Measurements from ENCODE around the gene CITED4.
"Not testable (repeated sequence)": the region's sequence is repeated elsewhere in the genome, so short reads cannot be mapped to it uniquely, and the experiment has no call there.

CITED4 gene

GRCh38 chr1:40862008-40862863, at the start of gene CITED4:
TSS of gene CITED4 (minus strand) at chr1:40862363. CDS start at chr1:40862127, 236 bp downstream.
- peak; percentile 91 to 97 (median 94) for DNase-seq

DNA sequence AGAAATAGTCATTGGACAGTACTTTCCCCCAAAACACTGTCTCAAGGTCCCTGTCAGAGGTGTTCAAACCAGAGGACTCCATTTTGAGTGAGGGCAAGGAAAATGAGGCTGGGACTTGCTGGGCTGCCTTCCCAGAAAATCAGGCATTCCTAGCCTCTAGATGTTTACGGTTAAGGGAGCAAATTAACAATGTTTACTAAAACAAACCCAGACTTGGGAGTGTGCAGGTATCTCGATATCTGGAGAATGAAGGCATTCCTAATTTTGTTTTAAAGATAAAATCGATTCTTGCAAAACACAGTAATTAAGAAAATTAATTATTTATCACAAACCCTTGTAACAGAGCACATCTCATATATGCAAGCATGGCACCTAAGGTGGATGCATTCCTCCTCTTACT, 48.9 kb upstream of the CITED4 start:
- DNase-seq: no peak

GRCh38 chr1:40909281-40909680, 47.1 kb upstream of the CITED4 start:
- no peak for DNase-seq

GRCh38 chr1:40908350-40908749, 46.2 kb upstream of the CITED4 start:
- no peak for DNase-seq

- DNase-seq: no peak
These were observed 45.7 kb upstream of the CITED4 start for GRCh38 chr1:40907899-40908298.

DNA sequence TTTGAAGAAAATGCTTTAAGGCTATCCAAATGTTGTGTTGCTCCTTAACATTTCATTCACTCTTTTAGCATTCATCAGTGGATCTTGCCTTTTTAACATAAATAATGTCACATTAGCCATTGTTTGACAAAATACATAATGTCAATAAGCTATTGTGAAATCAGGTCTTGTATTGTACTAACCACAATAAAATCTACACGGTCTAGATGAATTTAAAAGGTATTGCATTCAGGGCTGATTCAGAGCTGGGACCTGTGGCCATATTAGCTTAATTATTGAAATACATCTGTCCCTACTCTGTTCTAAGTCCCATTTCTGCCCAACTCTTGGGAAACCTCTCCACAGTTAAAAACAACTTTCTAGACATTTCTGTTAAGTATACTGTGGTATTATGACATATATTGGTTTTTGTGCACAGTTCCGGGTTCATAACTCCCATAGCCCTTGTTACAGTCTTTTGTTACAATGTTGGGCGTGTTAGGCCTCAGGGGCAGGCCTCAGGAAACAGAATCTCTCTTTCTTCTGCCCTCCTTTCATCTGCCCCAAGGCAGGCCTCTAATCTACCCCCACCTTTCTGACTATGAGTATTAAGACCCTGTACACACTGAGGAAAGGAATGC, 44.7 kb upstream of the CITED4 start:
- no peak for DNase-seq

- no peak for DNase-seq
These were observed 42.9 kb upstream of the CITED4 start for GRCh38 chr1:40905061-40905460.

GRCh38 chr1:40903106-40903505, 40.9 kb upstream of the CITED4 start:
- no peak for DNase-seq

GRCh38 chr1:40901886-40902852, 40.0 kb upstream of the CITED4 start:
- no peak for DNase-seq

- no peak for DNase-seq
These were observed 37.2 kb upstream of the CITED4 start for GRCh38 chr1:40899230-40899870.

DNA sequence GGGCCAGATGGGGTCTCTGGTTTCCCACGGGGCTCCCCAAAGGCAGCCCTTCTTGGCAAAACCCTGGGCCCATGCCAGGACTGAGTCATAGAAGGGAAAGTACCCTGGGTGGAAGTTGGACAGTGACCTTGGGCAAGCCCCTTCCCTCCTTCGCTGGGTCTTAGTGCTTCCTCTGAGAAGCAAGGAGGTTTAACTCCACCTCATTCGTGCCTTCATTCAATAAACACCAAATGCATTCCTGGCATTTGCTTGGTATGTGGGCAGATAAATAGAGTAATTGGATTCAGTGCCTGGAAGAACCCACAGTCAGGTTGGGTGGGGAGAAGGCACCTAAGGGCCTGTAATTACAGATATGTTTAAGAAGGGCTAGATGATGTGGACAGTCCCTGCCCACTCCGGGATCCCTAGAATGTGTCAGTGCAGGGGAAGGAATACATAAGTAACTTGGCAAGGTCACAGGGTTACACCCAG, 36.3 kb upstream of the CITED4 start:
- no peak for DNase-seq

- no peak for DNase-seq
These were observed 35.4 kb upstream of the CITED4 start for GRCh38 chr1:40897513-40897912.

DNA sequence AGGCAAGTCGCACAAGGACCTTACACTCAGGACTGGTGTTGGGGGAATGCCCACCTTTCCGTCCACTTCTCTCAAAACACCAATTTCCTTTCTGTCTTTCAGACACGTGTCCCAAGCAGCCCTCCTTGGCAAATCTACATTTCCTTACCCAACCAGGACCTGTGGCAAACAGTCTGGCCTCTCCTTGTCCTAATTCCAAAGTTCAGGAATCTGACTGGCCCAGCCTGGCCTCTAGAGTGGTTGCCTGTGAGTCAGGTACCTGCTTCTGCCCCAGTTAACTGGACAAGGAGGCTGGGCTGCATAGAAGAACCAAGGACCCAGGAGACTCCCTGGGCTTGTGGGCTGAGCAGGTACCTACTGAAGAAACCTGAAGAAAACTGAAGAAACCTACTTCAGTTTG, 34.3 kb upstream of the CITED4 start:
- DNase-seq: no peak

GRCh38 chr1:40895601-40896000, 33.4 kb upstream of the CITED4 start:
- no peak for DNase-seq

GRCh38 chr1:40894858-40895257, 32.7 kb upstream of the CITED4 start:
- not testable (repeated sequence) for DNase-seq

- DNase-seq: no peak
These were observed 32.3 kb upstream of the CITED4 start for GRCh38 chr1:40894455-40894854.

DNA sequence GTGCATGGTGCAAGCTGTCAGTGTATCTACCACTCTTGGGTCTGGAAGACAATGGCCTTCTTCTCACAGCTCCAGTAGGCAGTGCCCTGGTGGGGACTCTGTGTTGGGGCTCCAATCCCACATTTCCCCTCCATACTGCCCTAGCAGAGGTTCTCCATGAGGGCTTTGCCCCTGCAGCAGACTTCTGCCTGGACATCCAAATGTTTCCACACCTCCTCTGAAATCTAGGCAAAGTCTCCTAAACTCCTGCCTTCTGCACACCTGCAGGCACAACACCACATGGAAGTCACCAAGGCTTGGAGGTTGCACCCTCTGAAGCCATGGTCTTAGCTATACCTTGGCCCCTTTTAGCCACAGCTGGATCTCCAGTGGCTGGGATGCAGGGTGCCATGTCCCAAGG, 31.8 kb upstream of the CITED4 start:
- no peak for DNase-seq

DNA sequence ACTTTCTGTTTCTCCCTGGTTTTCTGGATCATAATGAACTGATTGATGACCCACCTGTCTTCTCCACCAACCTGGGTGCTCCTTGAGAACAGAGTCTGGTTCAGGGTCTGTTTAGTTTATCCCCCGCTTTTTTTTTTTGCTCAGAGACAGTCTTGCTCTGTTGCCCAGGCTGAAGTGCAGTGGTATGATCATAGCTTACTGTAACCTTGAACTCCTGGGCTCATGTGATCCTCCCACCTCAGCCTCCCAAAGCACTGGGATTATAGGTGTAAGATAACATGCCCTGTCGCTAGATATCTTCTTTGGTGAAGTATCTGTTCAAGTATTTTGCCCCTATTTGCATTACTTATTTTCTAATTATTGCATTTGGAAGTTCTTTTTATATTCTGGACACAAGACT, 30.2 kb upstream of the CITED4 start:
- no peak for DNase-seq

DNA sequence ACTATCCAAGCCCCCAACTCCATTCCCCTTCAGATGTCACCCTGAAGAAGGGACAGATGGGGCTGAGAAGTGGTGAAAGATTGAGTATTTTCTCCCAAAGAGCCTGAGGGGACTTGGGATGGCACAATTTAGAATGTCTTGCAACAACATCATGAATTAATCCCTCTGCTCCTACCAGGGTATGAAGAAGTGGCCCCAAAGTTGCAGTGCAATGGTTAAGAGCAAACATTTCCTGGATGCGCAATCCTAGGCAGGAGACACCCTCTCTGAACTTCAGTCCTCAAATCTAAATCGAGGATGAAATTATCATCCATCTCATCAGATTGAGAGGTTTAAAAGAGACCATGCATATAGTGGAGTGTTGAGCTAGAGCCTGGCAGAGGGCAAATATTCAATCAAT, 28.6 kb upstream of the CITED4 start:
- DNase-seq: no peak

GRCh38 chr1:40887652-40888051, 25.5 kb upstream of the CITED4 start:
- DNase-seq: no peak

- DNase-seq: no peak
These were observed 24.8 kb upstream of the CITED4 start for GRCh38 chr1:40887012-40887378.

- no peak for DNase-seq
These were observed 24.3 kb upstream of the CITED4 start for GRCh38 chr1:40886318-40887011.
